ENCODE data around the gene UPK3A.
"Not testable (repeated sequence)": the region's sequence is repeated elsewhere in the genome, so short reads cannot be mapped to it uniquely, and the experiment has no call there.

Gene UPK3A

GRCh38 chr22:45278125-45278524, 6.6 kb upstream of the UPK3A start:
- Mint-ChIP-seq H3K36me3 (ENCODE audit: insufficient read depth) (peaks cover 3% of the 10 kb centered on the region), H3K27ac (no peak overlapping the region), H3K27me3 (peaks cover 25 to 50% of the 10 kb centered on the region in 2 donors), H3K4me3 (no peak overlapping the region), H3K9me3 (no peaks in the 10 kb centered on the region), H3K4me1 (ENCODE audit: low read depth in 2 of 2) (peaks cover 0 to 1% of the 10 kb centered on the region in 2 donors)
- ATAC-seq (replicated peaks) = no peak
- no peak for DNase-seq

- Mint-ChIP-seq H3K36me3 (ENCODE audit: insufficient read depth) (peaks cover 3% of the 10 kb centered on the region), H3K27me3 (peaks cover 33 to 56% of the 10 kb centered on the region in 2 donors), H3K4me3 (no peak overlapping the region), H3K9me3 (no peaks in the 10 kb centered on the region), H3K4me1 (ENCODE audit: low read depth in 2 of 2) (peaks cover 0 to 1% of the 10 kb centered on the region in 2 donors), H3K27ac (no peak overlapping the region)
- DNase-seq = no peak
- no peak for ATAC-seq (replicated peaks)
Observed at GRCh38 chr22:45280587-45280980, 4.2 kb upstream of the UPK3A start.

- ATAC-seq (replicated peaks) = no peak
- Mint-ChIP-seq H3K4me1 (ENCODE audit: low read depth in 2 of 2) (peaks cover 0 to 1% of the 10 kb centered on the region in 2 donors), H3K27ac (no peak overlapping the region), H3K9me3 (no peaks in the 10 kb centered on the region), H3K27me3 (peaks cover 33 to 61% of the 10 kb centered on the region in 2 donors), H3K4me3 (no peak overlapping the region), H3K36me3 (ENCODE audit: insufficient read depth) (peaks cover 3% of the 10 kb centered on the region)
- DNase-seq = no peak
Observed at GRCh38 chr22:45281010-45281409, 3.7 kb upstream of the UPK3A start.

- Mint-ChIP-seq H3K4me3 (no peak overlapping the region), H3K27ac (no peak overlapping the region)
Observed at GRCh38 chr22:45285263-45286058, 712 bp downstream of the UPK3A start.

GRCh38 chr22:45286854-45287551, 2.3 kb downstream of the UPK3A start:
- no peaks in the 10 kb centered on the region for H3K9me3 Mint-ChIP-seq
- no peak overlapping the region for H3K4me3 Mint-ChIP-seq
- DNase-seq = no peak
- no peaks in the 10 kb centered on the region for H3K4me1 Mint-ChIP-seq (ENCODE audit: low read depth in 2 of 2)
- H3K27ac Mint-ChIP-seq = no peak overlapping the region
- peaks cover 24 to 48% of the 10 kb centered on the region in 2 donors for H3K27me3 Mint-ChIP-seq
- H3K36me3 Mint-ChIP-seq (ENCODE audit: insufficient read depth) = no peaks in the 10 kb centered on the region
- no peak for ATAC-seq (replicated peaks)

More at GRCh38 chr22:45285263-45286058, 712 bp downstream of the UPK3A start:
- Mint-ChIP-seq H3K27me3 (peaks cover 33 to 59% of the 10 kb centered on the region in 2 donors), H3K9me3 (no peaks in the 10 kb centered on the region), H3K4me1 (ENCODE audit: low read depth in 2 of 2) (no peaks in the 10 kb centered on the region), H3K36me3 (ENCODE audit: insufficient read depth) (no peaks in the 10 kb centered on the region)
- DNase-seq (no peak), ATAC-seq (replicated peaks) (no peak)

- Mint-ChIP-seq H3K27ac (no peak overlapping the region), H3K36me3 (ENCODE audit: insufficient read depth) (no peaks in the 10 kb centered on the region), H3K27me3 (peaks cover under 1 to 13% of the 10 kb centered on the region in 2 donors), H3K4me3 (no peak overlapping the region), H3K9me3 (no peaks in the 10 kb centered on the region), H3K4me1 (ENCODE audit: low read depth in 2 of 2) (no peaks in the 10 kb centered on the region)
- no peak for DNase-seq
- ATAC-seq (replicated peaks) = no peak
Observed at GRCh38 chr22:45290410-45290936, 5.7 kb downstream of the UPK3A start.

- Mint-ChIP-seq H3K36me3 (ENCODE audit: insufficient read depth) (no peaks in the 10 kb centered on the region), H3K4me1 (ENCODE audit: low read depth in 2 of 2) (peaks cover under 1 to 2% of the 10 kb centered on the region in 2 donors), H3K4me3 (no peak overlapping the region), H3K27me3 (peaks cover 0 to 5% of the 10 kb centered on the region in 2 donors), H3K9me3 (no peaks in the 10 kb centered on the region), H3K27ac (no peak overlapping the region)
- DNase-seq (peak; percentile 18 to 24 (median 24)), ATAC-seq (replicated peaks) (peak; percentile 88)
Observed at GRCh38 chr22:45291061-45291930, 6.5 kb downstream of the UPK3A start.

GRCh38 chr22:45291931-45292290, 7.2 kb downstream of the UPK3A start:
- Mint-ChIP-seq H3K9me3 (no peaks in the 10 kb centered on the region), H3K4me3 (no peak overlapping the region), H3K27me3 (no peaks in the 10 kb centered on the region), H3K36me3 (ENCODE audit: insufficient read depth) (no peaks in the 10 kb centered on the region), H3K4me1 (ENCODE audit: low read depth in 2 of 2) (peaks cover 7 to 9% of the 10 kb centered on the region in 2 donors), H3K27ac (no peak overlapping the region)
- ATAC-seq (replicated peaks) = no peak
- no peak for DNase-seq

GRCh38 chr22:45292731-45293442, 8.1 kb downstream of the UPK3A start:
- Mint-ChIP-seq H3K9me3 (no peaks in the 10 kb centered on the region), H3K27ac (no peak overlapping the region), H3K36me3 (ENCODE audit: insufficient read depth) (no peaks in the 10 kb centered on the region), H3K4me3 (no peak overlapping the region), H3K27me3 (no peaks in the 10 kb centered on the region), H3K4me1 (ENCODE audit: low read depth in 2 of 2) (peaks cover 8 to 9% of the 10 kb centered on the region in 2 donors)
- ATAC-seq (replicated peaks) = no peak
- no peak for DNase-seq

GRCh38 chr22:45294030-45294429, 9.3 kb downstream of the UPK3A start:
- H3K4me3 Mint-ChIP-seq = no peak overlapping the region
- H3K9me3 Mint-ChIP-seq = no peaks in the 10 kb centered on the region
- H3K4me1 Mint-ChIP-seq (ENCODE audit: low read depth in 2 of 2) = peaks cover 8 to 9% of the 10 kb centered on the region in 2 donors
- H3K27ac Mint-ChIP-seq = no peak overlapping the region
- DNase-seq (no peak), ATAC-seq (replicated peaks) (no peak)
- no peaks in the 10 kb centered on the region for H3K27me3 Mint-ChIP-seq
- no peaks in the 10 kb centered on the region for H3K36me3 Mint-ChIP-seq (ENCODE audit: insufficient read depth)

- H3K27ac Mint-ChIP-seq = peak overlapping the region in 1 of 2 donors; percentile 56
- not testable (repeated sequence) for H3K36me3 Mint-ChIP-seq (ENCODE audit: insufficient read depth); ATAC-seq (replicated peaks); H3K9me3 Mint-ChIP-seq; H3K4me3 Mint-ChIP-seq; H3K27me3 Mint-ChIP-seq; H3K4me1 Mint-ChIP-seq (ENCODE audit: low read depth in 2 of 2); DNase-seq
Observed at GRCh38 chr22:45295004-45295403, 10.3 kb downstream of the UPK3A start.

- no peak for DNase-seq
- no peak for ATAC-seq (replicated peaks)
- Mint-ChIP-seq H3K4me3 (no peak overlapping the region), H3K36me3 (ENCODE audit: insufficient read depth) (no peaks in the 10 kb centered on the region), H3K27me3 (no peaks in the 10 kb centered on the region), H3K4me1 (ENCODE audit: low read depth in 2 of 2) (peaks cover 8 to 9% of the 10 kb centered on the region in 2 donors), H3K9me3 (no peaks in the 10 kb centered on the region), H3K27ac (peak overlapping the region in 1 of 2 donors; percentile 20)
Observed at GRCh38 chr22:45295492-45295891, 10.7 kb downstream of the UPK3A start.

All from effector memory CD8-positive, alpha-beta T cell (primary cell).